Pancreas (tissue), 10 donors: ENCODE results near the gene GP2. TPM values are rescaled to one million over a fixed set of nuclear protein-coding genes. Genes with fewer than 3 reads are reported as not detected.
"Not testable (repeated sequence)": the region's sequence is repeated elsewhere in the genome, so short reads cannot be mapped to it uniquely, and the experiment has no call there.

Experiments
- ATAC-seq, 4 donors: fragments of 200-7000 bp; cut with Tn5 transposase; one replicate each; pipeline versions ENCODE4 v1.8.0 to v1.9.1; 2020; ENCODE audit warnings: mild to moderate bottlenecking in 4 of 4, moderate library complexity in 4 of 4
- DNase-seq, 6 donors: peaks; one replicate each; pipeline ENCODE4 v3.0.0-alpha.2; 2020
- FAIRE-seq: peaks from 2 replicates; lab custom pipeline; 2012; peaks lifted over from hg19 to GRCh38; lab: Jason Lieb, UNC
- H3K27ac ChIP-seq, 4 donors: fragments of 200-600 bp; sonication (generic); 1 replicate in 3 of 4; 2 replicates in 1 of 4; pipeline versions ENCODE4 v1.5.0 to v1.8.0; 2020
- H3K27me3 ChIP-seq, 4 donors: fragments of 200-600 bp; one replicate each; pipeline ENCODE4 v1.8.0; 2021
- H3K36me3 ChIP-seq, 3 donors: fragments of 200-600 bp; sonication (generic) in 1 of 3; one replicate each; pipeline versions ENCODE4 v1.5.0 to v1.8.0; 2020 to 2021
- H3K4me1 ChIP-seq, 3 donors: fragments of 200-600 bp; one replicate each; pipeline ENCODE4 v1.8.0; 2021
- H3K4me3 ChIP-seq, 4 donors: fragments of 200-600 bp; sonication (generic) in 2 of 4; one replicate each; pipeline versions ENCODE4 v1.5.0 to v1.8.0; 2020 to 2021
- H3K9me3 ChIP-seq, 4 donors: fragments of 200-600 bp; one replicate each; pipeline ENCODE4 v1.8.0; 2021
- CTCF ChIP-seq, 4 donors: fragments of 200-600 bp; sonication (generic) in 3 of 4; IDR thresholded peaks; one replicate each; pipeline versions ENCODE4 v1.5.0 to v1.8.0; 2021; ENCODE audit warnings: antibody characterized with exemption in 4 of 4
- WGBS, 2 donors: extraction: QIAGEN DNeasy Blood & Tissue Kit; methylation state at CpG; one replicate each; pipeline ENCODE4 v1.1.7; 2013; 5-methylcytosine and 5-hydroxymethylcytosine counted together
- intact Hi-C, 3 donors: fragments of 100-400 bp; cut with DNase I; formaldehyde crosslinking; loops; one replicate each; pipeline versions ENCODE4 v1.11.1 to v1.14.2; 2022
- polyA plus RNA-seq, 2 donors: library from polyadenylated mRNA; stranded (reverse); fragments of 200-250 nt; gene quantifications; one replicate each; pipeline ENCODE4 v1.2.3, GENCODE V29; 2013
- total RNA-seq, 6 donors: library from RNA; stranded (reverse); fragmentation: NEBNext Ultra II Directional in 4 of 6; extraction: Animal tissue kit (Norgen Biotek cat#: 25700) in 4 of 6; gene quantifications; one replicate each; pipeline versions ENCODE4 v1.2.1 to v1.2.4, GENCODE V29; 2021 to 2023
- donor health status: healthy with polysubstance abuse.
- donor health status: DM: no; HTN: no; CAD: no; lungs with moderate emphysema.
- donor health status: DM: no; HTN: no; CAD: no.
- donor health status: control.
- donor health status: control.
- donor health status: Bipolar disorder and iron deficiency.
- donor health status: DM: yes; HTN: yes; CAD: no.
- donor health status: DM: no; HTN: no; CAD: no.
- donor health status: DM: no; HTN: no; CAD: no.
- donor health status: DM: yes; HTN: yes; CAD: no.

Gene GP2
- total and polyA plus RNA-seq, 8 donors = 7,130 to 38,505 (median 21,110) TPM

DNA sequence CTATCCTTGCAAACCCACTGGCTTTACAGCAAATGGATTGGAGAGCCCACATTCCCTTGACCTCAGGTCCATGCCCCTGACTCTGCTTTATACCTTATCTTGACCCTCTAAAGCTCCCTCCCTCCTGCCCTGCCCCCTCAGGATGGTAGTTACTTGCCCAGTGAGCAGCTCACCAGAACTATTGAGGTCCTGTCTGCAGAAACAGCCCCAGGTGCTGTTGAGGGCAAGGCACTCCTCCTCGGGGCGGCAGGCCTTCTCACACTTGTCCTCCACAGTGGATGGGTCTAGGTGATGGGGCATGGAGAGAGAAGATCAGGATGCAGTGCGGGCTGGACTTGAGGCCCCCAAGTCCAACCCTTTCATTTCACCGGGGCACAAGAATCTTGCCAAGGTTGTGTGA, 4.6 kb downstream of the GP2 start:
- peak overlapping the region in 3 of 4 donors; percentile 86 to 97 (median 88) for H3K27ac ChIP-seq
- H3K4me1 ChIP-seq = peaks cover 0 to 7% (median 0%) of the 10 kb centered on the region in 3 donors
- H3K9me3 ChIP-seq = no peaks in the 10 kb centered on the region
- intact Hi-C loops = no loop called here
- H3K27me3 ChIP-seq = no peaks in the 10 kb centered on the region
- 36 to 37% methylated on average over 4 of the region's 4 CpGs for WGBS, 2 donors
- peaks cover 0 to 93% (median 40%) of the 10 kb centered on the region in 3 donors for H3K36me3 ChIP-seq
- TF ChIP-seq CTCF (IDR thresholded peaks at IDR 0.05) = no peak
- peak overlapping the region in 3 of 4 donors; percentile 33 to 58 (median 45) for H3K4me3 ChIP-seq
- FAIRE-seq (no peak), DNase-seq (peak in 3 of 6 donors; percentile 67 to 91 (median 68)), ATAC-seq (peak in 2 of 4 donors; percentile 0 to 1)

DNA sequence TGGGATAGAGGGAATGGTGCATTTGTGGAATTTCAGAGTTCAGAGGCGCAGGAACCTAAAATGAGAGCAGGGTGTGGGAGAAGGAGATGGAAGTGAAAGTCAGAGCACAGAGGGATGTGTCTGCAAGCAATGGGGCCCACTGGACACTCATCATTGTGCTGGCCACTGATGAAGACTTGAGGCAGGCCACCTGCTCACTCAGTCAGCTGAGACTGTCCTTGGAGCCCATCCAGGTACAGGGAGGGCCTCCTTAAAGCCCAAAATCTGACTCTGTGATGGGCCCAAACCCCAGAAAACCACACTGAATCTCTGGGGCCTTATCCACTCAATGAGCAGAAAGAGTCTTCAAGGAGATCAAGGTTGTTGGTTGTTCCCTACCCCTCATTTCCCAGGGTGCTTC, 5.6 kb downstream of the GP2 start:
- peak; percentile 1 to 17 (median 6) for ATAC-seq
- Histone ChIP-seq H3K36me3 (peaks cover 0 to 97% (median 46%) of the 10 kb centered on the region in 3 donors), H3K4me3 (peak overlapping the region in 3 of 4 donors; percentile 33 to 58 (median 45)), H3K9me3 (no peaks in the 10 kb centered on the region), H3K4me1 (peaks cover 0 to 7% (median 0%) of the 10 kb centered on the region in 3 donors), H3K27me3 (no peaks in the 10 kb centered on the region), H3K27ac (peak overlapping the region in 3 of 4 donors; percentile 86 to 97 (median 88))
- DNase-seq = peak in 3 of 6 donors; percentile 74 to 84 (median 75)
- no peak for TF ChIP-seq CTCF (IDR thresholded peaks at IDR 0.05)
- 49 to 72% methylated on average over 1 of the region's 1 CpG for WGBS, 2 donors
- intact Hi-C loops = no loop called here
- no peak for FAIRE-seq

DNA sequence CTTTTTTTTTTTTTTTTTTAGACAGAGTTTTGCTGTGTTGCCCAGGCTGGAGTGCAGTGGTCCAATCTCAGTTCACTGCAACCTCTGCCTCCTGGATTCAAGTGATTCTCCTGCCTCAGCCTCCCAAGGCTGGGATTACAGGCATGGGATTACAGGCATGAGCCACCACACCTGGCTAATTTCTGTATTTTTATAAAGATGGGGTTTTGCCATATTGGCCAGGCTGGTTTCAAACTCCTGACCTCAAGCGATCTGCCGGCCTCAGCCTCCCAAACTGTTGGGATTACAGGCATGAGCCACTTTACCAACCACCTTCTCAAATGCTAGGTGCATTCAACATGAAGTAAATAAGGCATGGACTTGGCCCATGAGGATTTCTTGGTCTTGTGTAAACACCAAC, 6.3 kb downstream of the GP2 start:
- peak overlapping the region in 2 of 4 donors; percentile 86 to 97 for H3K27ac ChIP-seq
- H3K4me1 ChIP-seq, H3K9me3 ChIP-seq, intact Hi-C loops, FAIRE-seq, H3K27me3 ChIP-seq: not testable (repeated sequence)
- H3K4me3 ChIP-seq = peak overlapping the region in 2 of 4 donors; percentile 45 to 58
- 31 to 47% methylated on average over 2 of the region's 2 CpGs for WGBS, 2 donors
- ATAC-seq (peak; percentile 0 to 3 (median 1)), DNase-seq (peak in 2 of 6 donors; percentile 48 to 68)
- peaks cover 0 to 97% (median 46%) of the 10 kb centered on the region in 3 donors for H3K36me3 ChIP-seq

GRCh38 chr16:20320592-20320991, 6.7 kb downstream of the GP2 start:
- H3K36me3 ChIP-seq = peaks cover 0 to 97% (median 46%) of the 10 kb centered on the region in 3 donors
- DNase-seq (no peak), ATAC-seq (peak; percentile 0 to 1 (median 0)), FAIRE-seq (no peak)
- peak overlapping the region in 1 of 4 donors; percentile 45 for H3K4me3 ChIP-seq
- intact Hi-C loops = no loop called here
- peaks cover 0 to 7% (median 0%) of the 10 kb centered on the region in 3 donors for H3K4me1 ChIP-seq
- H3K27me3 ChIP-seq = no peaks in the 10 kb centered on the region
- no peak for TF ChIP-seq CTCF (IDR thresholded peaks at IDR 0.05)
- H3K27ac ChIP-seq = peak overlapping the region in 2 of 4 donors; percentile 22 to 86
- no peaks in the 10 kb centered on the region for H3K9me3 ChIP-seq

DNA sequence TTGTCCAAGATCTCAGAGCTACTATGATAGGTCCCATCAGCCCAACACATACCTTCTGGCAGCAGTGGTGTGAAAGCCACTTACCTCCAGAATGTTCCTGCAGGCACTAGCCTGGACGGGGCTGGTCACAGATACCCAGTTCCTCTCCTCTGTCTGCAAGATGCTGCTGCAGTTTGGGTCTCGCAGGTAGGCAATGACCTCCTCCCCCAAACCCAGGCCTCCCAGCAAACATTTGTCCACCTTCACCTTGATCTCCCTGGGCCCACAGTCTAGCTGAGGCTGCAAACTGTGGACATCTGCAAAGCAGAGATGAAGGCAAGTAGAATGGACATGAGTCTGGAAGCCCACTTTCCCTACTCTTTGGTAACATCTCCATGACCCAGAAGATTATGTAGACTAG, 7.1 kb downstream of the GP2 start:
- 42 to 56% methylated on average over 2 of the region's 2 CpGs for WGBS, 2 donors
- peak overlapping the region in 2 of 4 donors; percentile 3 to 22 for H3K27ac ChIP-seq
- no peaks in the 10 kb centered on the region for H3K9me3 ChIP-seq
- H3K27me3 ChIP-seq = no peaks in the 10 kb centered on the region
- ATAC-seq (peak; percentile 0 to 2 (median 0)), DNase-seq (peak in 3 of 6 donors; percentile 72 to 90 (median 78)), FAIRE-seq (no peak)
- peak overlapping the region in 1 of 4 donors; percentile 45 for H3K4me3 ChIP-seq
- intact Hi-C loops = no loop called here
- H3K4me1 ChIP-seq = peaks cover 0 to 7% (median 0%) of the 10 kb centered on the region in 3 donors
- TF ChIP-seq CTCF (IDR thresholded peaks at IDR 0.05) = no peak
- H3K36me3 ChIP-seq = peaks cover 0 to 97% (median 44%) of the 10 kb centered on the region in 3 donors
